ENCODE data around the gene PCCA. TPM values are rescaled to one million over a fixed set of nuclear protein-coding genes. Genes with fewer than 3 reads are reported as not detected.
"Not testable (repeated sequence)": the region's sequence is repeated elsewhere in the genome, so short reads cannot be mapped to it uniquely, and the experiment has no call there.

The PCCA gene, protein sequence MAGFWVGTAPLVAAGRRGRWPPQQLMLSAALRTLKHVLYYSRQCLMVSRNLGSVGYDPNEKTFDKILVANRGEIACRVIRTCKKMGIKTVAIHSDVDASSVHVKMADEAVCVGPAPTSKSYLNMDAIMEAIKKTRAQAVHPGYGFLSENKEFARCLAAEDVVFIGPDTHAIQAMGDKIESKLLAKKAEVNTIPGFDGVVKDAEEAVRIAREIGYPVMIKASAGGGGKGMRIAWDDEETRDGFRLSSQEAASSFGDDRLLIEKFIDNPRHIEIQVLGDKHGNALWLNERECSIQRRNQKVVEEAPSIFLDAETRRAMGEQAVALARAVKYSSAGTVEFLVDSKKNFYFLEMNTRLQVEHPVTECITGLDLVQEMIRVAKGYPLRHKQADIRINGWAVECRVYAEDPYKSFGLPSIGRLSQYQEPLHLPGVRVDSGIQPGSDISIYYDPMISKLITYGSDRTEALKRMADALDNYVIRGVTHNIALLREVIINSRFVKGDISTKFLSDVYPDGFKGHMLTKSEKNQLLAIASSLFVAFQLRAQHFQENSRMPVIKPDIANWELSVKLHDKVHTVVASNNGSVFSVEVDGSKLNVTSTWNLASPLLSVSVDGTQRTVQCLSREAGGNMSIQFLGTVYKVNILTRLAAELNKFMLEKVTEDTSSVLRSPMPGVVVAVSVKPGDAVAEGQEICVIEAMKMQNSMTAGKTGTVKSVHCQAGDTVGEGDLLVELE
- total RNA-seq: 14.3 and 40.4 TPM in 2 replicates
- polyA plus RNA-seq (2012): 8.6 TPM

DNA sequence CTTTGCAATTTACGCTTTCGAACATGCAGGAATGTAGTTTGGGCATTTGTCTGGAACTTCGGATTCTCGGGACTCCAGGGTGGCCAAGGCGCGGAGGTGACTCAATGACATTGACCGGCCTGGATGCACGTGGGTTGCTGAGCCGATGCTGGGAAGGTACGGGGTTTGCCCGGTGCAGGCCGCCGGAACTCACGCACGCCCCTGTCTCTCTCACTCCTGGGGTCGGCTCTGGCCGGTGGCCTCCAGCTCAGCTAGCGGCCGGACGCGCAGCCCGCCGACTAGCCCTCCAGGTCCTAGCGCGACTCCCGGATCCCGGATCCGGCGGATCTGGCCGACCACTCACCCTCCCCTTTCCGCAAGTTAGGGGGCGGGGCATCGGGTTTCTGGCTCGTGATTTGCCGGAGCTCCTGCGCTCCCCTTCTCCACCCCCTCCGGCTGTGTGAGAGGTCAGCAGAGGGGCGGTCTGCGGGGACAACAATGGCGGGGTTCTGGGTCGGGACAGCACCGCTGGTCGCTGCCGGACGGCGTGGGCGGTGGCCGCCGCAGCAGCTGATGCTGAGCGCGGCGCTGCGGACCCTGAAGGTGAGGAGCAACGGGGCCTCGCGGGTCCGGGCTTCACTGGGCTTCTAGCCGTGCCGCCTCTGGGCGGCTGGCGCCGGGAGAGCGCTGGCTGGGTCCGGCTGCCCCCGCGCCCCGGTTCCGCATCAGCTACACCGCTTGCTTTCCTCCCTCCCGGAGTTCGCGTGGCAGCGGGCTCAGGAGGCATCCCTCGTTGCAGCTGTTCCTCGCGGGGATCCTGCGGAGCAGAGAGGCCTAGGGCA lies at the start of gene PCCA:
Gene PCCA (plus strand): TSS at position 450 of the 821 bp plus-strand sequence. CDS start 28 bp downstream, at position 478.
- DNase-seq (ENCODE audit: low read depth): peak; percentile 99

DNA sequence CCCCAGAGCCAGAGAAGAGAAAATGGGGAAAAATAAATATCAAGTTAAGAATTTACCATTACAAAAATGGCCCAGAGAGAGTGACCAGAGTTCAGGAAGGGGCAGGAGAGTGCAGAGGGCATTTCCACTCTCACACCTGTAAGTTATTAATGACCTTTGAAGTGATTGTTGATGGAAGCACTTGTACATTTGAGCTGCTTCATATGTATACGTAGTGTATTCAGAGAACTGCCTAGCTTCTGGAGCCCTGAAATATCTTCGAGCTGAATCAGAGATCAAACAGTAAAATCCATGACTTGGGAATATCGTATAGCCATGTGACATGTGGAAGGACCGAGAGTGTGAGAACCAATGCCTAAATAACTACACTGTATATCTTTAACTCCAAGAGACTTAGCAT lies 49.2 kb upstream of the PCCA start:
- DNase-seq (ENCODE audit: low read depth): no peak

DNA sequence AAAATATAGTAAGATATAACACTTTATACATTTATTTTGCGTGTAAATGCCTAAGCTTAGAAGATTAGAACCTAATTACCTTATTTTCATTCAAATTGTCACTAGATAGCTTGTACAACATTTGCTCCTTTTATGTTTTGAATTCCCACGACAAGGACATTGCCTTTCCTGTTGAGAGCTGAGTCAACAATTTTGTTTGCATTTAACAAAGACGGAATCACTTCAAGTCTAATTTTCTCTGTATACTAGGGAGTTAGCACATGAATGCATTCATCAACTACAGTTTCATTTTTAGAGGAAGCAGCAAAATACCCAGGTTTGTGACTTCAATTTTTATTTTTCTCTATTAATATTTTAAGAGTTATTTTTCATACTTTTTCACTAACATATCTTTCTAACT lies 48.7 kb upstream of the PCCA start:
- DNase-seq (ENCODE audit: low read depth): no peak

DNA sequence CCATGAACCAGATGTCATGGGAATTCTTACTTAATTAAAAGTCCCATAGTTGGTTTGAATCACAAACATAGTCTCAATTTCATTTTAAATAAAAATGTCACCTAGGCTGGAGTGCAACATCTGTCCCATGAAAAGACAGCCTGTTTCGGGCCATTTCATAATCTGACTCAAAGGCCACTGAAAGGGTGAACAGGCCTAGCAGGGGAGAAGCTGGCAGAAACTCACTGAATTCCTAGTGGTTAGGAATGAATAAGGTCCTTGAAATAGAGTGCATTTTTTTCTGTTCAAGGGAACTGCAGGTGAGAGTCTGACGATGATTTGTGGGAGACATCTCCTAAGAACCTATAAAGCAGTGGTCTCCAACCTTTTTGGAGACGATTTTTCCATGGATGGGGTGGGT lies 44.0 kb upstream of the PCCA start:
- no peak for DNase-seq (ENCODE audit: low read depth)

DNA sequence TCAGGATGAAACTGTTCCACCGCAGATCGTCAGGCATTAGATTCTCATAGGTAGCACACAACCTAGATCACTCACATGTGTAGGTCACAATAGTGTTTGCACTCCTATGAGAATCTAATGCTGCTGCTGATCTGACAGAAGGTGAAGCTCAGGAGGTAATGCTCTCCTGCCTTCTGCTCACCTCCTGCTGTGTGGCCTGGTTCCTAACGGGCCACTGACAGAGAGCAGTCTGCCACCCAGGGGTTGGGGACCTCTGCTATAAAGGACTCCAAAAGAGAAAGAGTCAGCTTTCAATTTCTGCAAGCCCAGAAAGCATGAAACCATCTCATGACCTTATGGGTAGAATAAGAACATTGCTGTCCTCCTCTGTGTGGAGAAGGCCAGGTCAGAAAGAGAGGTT lies 43.5 kb upstream of the PCCA start:
- no peak for DNase-seq (ENCODE audit: low read depth)

DNA sequence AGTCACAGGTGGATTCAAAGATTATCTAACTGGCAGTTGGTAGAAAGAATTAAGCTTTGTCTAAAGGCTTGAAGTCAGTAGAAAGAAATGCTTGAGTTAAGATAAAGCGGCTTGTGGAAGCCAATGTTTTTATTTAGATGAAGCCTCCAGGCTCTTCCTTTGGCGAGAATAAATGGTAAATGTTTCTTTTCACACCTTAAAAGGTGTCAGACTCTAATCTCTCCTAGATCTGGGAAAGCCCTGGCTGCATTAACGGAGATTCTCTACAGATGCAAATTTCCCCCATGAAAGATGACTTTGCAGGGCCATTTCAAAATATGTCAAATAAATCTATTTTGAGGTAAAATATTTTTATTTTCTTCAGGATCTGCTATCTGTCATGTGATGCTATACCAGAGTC lies 37.8 kb upstream of the PCCA start:
- DNase-seq (ENCODE audit: low read depth): no peak

DNA sequence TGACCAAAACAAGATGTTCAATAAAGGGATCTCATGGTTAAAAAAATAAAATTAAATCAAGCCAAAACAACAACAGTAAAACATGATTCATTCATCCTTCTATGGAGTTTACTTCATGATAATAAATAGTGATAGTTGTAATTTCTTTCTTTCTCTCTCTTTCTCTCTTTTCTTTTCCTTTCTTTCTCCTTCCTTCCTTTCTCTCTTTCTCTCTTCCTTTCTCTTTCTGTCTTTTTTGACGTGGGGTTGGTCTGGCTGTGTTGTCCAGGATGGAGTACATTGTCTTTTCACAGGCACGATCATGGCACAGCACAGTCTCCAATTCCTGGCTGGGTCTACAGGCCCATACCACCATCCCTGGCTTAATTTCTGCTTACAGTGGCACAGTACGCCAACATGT lies 29.1 kb upstream of the PCCA start:
- DNase-seq (ENCODE audit: low read depth): no peak

DNA sequence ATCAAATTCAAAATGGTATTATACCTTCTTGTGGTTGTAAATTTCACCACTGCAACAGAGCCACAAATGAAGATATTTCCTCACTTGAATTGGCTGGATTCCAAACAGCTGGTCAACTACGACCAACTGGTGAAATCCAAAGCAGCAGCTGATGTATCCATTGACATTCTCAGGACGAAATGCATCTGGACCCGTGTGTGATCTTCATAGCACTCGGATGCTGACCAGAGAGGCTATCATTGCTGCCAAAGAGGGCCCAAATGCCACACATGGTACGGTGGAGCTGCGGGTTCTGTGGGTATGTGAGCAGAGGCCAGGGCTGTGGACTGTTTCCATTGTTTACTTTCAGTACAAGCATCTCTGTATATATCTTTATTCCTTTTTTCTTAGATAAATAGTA lies 25.6 kb upstream of the PCCA start:
- DNase-seq (ENCODE audit: low read depth): peak; percentile 89

DNA sequence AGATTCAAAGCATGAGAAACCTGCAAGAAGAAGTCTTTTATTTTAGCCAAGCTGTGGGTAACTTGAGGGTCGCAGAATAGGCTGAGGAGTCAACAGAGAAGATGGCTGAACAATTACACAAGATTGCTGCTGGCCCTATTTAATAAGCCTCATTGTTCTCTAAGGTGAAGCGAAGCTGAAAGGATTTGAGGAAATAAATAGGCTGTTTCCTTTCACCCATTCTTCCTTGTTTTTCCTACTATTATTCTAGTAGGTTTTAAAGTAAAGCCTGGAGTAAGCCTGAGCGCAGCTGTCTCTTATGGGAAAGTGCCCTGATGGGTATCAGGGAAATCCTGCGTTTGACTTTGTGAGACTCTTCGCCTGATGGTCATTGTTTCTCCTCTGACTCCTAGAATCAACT lies 25.0 kb upstream of the PCCA start:
- no peak for DNase-seq (ENCODE audit: low read depth)

DNA sequence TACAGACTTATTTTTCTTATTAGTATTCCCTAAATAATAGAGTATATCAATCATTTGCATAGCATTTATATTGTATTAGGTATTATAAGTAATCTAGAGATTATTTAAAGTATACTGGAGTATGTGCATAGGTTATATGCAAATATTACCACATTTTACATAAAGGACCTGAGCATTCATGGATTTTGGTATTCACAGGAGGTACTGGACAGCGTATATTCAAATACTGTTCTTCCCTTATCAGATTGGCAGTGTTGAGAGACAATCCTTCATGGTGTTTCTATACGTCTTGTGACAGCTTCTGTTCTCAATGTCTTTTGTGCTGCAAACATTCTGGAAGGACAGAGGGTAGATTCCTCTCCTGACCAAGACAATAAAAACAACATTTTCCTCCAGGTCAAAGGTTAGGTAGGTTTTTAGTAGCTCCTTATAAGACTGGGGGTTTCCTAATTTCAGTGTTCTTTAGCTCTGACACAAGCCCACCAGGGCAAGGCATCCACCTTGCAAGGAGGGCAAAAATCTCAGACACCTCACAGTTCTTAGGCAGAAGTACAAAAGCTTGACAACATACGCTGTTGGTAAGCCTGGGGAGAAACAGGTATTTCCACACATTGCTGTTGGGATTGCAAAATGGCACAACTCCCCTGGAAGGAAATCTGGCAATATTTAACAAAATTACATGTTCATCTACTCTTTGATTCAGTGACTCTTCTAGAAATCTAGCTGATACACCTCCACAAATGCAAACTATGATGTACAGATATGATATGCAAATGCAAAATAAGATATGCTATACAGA lies 20.6 kb upstream of the PCCA start:
- DNase-seq (ENCODE audit: low read depth): no peak

DNA sequence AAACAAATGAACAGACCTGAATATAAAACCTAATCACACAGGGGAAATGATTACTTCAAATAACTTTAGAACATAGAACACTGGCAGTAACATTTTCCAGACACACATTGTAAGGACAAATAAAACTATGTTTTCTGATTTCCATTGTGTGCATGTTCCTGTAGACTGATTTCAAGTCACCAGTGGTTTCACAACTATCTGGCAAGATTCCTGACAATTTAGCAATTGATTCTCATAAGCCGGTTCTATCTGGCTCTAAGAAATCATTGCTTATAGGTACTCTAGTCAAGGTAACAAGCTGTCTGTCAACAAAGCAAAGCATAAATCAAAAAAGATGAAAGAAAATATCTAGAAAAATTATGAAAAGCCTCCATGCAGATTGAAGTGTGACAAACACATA lies 19.6 kb upstream of the PCCA start:
- no peak for DNase-seq (ENCODE audit: low read depth)

DNA sequence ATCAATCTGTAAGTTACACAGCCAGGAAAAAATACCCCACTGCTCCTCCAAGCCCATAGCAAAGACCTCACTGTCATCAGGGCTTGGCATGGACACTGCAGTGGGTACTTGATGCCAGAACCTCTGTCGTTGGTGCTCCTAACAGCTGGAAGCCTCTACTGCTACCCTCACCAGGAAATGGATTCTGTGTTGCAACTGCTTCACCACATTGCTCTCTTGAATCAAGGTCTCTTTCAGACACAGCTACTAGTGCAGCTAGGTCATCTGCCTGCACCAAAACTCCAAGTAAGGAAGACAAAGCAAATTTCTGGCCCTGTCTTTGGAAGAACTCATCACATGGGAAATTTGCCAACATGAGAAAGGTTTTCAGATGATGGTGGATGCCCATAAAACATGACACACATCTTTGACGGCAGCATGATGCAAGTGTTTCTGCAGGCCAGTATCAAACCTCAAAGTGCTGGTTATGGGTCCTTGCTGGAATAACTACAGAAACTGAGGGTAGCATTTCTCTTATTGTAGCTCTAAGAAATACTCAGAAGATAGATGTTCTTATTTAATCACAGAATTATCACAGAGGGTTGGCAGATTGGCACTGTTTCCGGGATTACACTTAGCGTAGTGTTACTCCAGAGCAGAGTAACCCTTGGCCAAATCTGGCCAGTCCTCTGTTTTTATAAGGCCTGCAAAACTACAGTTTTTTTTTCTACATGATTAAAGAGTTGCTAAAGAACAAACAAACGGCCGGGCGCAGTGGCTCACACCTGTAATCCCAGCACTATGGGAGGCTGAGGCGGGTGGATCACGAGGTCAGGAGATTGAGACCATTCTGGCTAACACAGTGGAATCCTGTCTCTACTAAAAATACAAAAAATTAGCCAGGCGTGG lies 12.9 kb upstream of the PCCA start:
- no peak for DNase-seq (ENCODE audit: low read depth)

DNA sequence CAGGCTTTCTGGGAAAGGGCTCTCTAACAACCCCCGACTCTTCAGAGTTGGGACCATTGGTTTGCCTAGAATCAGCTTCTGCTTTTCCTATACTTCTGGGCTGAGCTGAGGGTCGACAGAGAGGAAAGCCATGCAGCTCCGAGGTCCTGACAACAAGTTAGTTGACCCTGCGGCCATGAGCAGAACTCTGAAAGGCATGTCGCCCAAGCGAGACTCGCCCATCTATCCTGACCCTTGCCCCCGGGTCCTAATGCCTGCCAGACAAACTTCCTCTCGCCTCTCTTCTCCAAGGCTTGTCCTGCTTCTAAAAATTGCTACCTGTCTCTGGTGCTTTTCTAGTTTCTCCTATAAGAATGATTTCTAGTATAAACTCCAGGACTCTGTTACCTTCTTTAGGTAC lies 9.9 kb upstream of the PCCA start:
- not testable (repeated sequence) for DNase-seq (ENCODE audit: low read depth)

DNA sequence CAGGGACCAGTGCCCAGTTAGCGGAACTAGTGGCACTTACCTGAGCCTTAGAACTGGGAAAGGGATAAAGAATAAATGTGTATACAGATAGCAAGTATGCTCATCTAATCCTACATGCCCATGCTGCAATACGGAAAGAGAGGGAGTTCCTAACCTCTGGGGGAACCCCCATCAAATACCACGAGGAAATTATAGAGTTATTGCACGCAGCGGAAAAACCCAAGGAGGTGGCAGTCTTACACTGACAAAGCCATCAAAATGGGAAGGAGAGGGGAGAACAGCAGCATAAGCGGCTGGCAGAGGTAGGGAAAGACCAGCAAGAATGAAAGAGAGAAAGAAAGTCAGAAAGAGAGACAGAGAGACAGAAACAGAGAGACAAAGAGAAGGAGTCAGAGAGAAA lies 5.5 kb upstream of the PCCA start:
- DNase-seq (ENCODE audit: low read depth): not testable (repeated sequence)

DNA sequence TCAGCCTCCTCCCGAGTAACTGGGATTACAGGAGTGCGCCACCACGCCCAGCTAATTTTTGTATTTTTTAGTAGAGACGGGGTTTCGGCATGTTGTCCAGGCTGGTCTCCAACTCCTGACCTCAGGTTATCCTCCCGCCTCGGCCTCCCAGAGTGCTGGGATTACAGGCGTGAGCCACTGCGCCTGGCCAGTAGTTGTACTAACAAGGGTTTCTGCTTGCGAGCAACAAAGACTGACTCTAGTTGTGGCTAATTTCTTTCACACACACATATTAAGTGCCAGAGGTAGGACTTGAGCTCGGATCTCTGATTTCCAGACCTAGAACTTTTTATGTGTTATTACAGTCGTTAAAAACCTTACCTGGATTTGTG lies 635 bp upstream of the PCCA start:
- DNase-seq (ENCODE audit: low read depth): no peak

DNA sequence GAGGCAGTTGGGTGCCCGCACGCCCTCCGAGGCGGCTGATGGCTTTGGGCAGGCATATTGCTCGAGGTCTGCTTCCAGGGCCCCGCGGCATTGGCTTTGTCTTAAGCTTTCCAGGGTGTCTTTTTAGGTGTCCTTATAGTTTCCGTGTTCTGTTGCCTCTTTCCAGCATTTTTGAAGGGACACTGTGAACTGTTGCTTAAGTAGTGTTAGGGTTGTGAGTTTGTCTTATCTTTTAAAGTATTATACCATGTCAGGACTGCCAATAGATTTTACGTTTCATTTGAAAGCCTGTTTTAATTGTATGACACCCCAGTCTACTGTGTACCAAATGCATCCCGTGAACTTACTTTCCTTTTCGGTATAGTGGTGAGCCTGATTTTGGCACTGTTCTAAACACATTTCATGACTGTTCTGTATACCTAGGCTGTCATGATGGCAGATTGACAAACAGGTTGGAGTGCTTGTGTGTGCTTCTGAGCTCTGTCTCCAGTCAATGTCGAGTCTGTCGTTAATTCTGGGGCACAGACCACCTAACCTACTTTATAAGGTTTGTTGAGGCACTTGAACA lies 656 bp downstream of the PCCA start:
- DNase-seq (ENCODE audit: low read depth): peak; percentile 20

DNA sequence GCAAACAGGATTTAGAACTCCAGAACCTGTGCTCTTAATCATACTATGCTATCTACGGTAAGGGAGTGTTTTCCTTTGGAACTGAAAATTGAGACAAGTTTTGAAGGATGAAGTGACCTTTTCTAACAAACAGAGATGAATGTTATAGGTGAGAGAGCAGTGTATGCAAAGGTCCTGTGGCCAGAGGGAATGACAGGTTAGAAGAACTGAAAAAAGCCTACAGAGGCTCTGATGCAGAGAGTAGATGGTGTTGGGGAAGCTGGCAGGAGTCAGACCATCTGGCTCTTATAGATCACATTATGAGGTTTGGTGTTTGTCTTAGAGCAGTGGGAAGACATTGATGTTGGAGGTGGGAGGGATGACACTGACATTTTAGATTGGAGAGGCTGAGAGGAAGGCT lies 2.0 kb downstream of the PCCA start:
- no peak for DNase-seq (ENCODE audit: low read depth)

DNA sequence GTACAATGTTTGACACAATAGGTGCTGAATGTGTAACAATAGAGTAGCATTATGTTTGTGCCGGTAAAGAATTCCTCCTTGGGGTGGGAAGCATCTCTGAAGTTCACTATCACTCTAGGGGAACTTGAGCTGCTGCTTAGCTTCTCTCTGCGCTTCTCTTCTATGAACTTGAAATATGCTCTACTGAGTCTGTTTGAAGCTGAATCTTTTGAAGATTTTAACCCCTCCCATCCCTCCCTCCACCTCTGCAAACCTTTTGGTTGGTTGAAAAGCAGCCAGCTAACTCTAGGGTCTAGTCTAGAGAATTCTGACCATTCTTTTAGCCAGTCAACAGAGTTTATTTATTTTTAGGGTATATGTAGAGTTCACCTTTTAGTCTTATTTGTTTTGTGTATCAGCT lies 2.5 kb downstream of the PCCA start:
- DNase-seq (ENCODE audit: low read depth): no peak

DNA sequence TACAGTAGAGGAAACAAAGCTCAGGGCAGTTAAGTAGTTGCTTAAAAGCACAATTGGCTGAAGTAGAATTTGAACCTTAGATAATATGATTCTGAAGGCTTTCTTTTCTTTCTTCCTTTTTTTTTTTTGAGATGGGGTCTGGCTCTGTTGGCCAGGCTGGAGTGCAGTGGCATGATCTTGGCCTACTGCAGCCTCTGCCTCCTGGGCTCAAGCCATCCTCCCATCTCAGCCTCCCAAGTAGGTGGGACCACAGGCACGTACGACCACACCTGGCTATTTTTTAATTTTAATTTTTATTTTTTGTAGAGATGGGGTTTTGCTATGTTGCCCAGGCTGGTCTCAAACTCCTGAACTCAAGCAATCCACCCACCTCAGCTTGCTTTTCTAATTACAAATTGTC lies 3.4 kb downstream of the PCCA start:
- DNase-seq (ENCODE audit: low read depth): not testable (repeated sequence)

DNA sequence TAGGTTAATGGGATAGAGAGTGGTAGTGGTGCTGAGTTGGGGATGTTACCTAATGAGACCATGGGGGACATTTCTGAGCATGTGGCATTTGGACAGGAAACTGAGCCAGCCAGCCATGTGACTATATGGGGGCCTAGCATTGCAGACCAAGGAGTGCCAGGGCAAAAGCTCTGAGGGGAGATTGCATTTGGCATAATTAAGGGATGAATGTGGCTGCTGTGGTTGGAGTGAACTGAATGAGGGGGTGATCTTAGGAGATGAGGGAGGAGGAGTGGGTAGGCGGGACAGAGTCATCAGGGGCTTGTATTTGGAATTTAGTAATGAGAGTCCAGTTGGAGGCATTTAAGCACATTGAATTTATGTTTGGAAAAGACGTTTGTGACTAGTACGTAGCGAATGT lies 6.6 kb downstream of the PCCA start:
- peak; percentile 17 for DNase-seq (ENCODE audit: low read depth)

Measured in myocyte (in vitro differentiated cells).